Measurements from ENCODE around the gene PCBP2. TPM values are rescaled to one million over a fixed set of nuclear protein-coding genes. Genes with fewer than 3 reads are reported as not detected.
A peak's percentile ranks its signal among the peaks of the same experiment; 100 is the strongest.

Gene PCBP2
- total and polyA plus RNA-seq, 2 of the 4 experiments (the other 2 are of a cell fraction): 190 to 586 TPM

GRCh38 chr12:53464685-53465418 lies 12.9 kb downstream of the PCBP2 start:
- H4K20me1 ChIP-seq (ENCODE audit: insufficient read depth, low read length): peaks cover 88% of the 10 kb centered on the region
- peaks cover 42 to 84% of the 10 kb centered on the region in 2 experiments for H3K79me1 ChIP-seq (ENCODE audit: low read depth in 1 of 2, low read length in 2 of 2)
- H2BK20ac ChIP-seq (ENCODE audit: low read depth, low read length): no peak overlapping the region
- peak overlapping the region; percentile 44 for H2AK9ac ChIP-seq (replicated peaks; ENCODE audit: low read depth, low read length, poor library complexity)
- H2BK5ac ChIP-seq (ENCODE audit: low read depth, low read length, poor library complexity, severe bottlenecking): no peak overlapping the region
- H2AFZ ChIP-seq (replicated peaks; ENCODE audit: low read length, poor library complexity): no peak overlapping the region
- H3K18ac ChIP-seq (ENCODE audit: low read depth, low read length): no peak overlapping the region
- H3K4ac ChIP-seq (ENCODE audit: low read depth, low read length): no peak overlapping the region
- H3K9me3 ChIP-seq (ENCODE audit: control insufficient read depth, insufficient read depth, low read length): no peaks in the 10 kb centered on the region
- no peak overlapping the region for H4K91ac ChIP-seq (ENCODE audit: insufficient read depth, low read depth, low read length)
- ChIA-PET POLR2A (ENCODE audit: unreplicated experiment) (no interaction called here), CTCF (interaction anchor here (0.5 to 0.8 kb wide), 2 partner anchors 10 to 12 kb away, joined by 3 read pairs; no protein-coding TSS in a partner anchor)
- H3K4me1 ChIP-seq (ENCODE audit: control insufficient read depth, insufficient read depth, low read length): peaks cover 7% of the 10 kb centered on the region
- no peak overlapping the region for H2AK5ac ChIP-seq (ENCODE audit: low read depth, low read length)
- dilution Hi-C loops (cut with HindIII; ENCODE audit: low sequenced_read_pairs, unreplicated experiment): no loop called here
- H3K27me3 ChIP-seq (ENCODE audit: control insufficient read depth, insufficient read depth, low read length): no peaks in the 10 kb centered on the region
- H2BK120ac ChIP-seq (ENCODE audit: low read depth, low read length): no peak overlapping the region
- in situ Hi-C loops (cut with MboI; ENCODE audit: low sequenced_read_pairs): no loop called here
- BruUV-seq (replicated peaks): no TSS peak
- H3K27ac ChIP-seq (ENCODE audit: insufficient read depth, low read length): no peak overlapping the region
- intact Hi-C loops (cut with micrococcal nuclease): no loop called here
- no peak overlapping the region for H3K4me2 ChIP-seq (ENCODE audit: low read depth, low read length)
- H3K9ac ChIP-seq (ENCODE audit: low read depth, low read length): no peak overlapping the region
- no CpG with 5 or more reads among the region's 11 CpGs for WGBS, 2 experiments (ENCODE audit: extremely low coverage in 2 of 2, insufficient read length in 1 of 2)
- no peak overlapping the region for H3K4me3 ChIP-seq (ENCODE audit: insufficient read depth, low read depth, low read length)
- H3K14ac ChIP-seq (replicated peaks; ENCODE audit: low read depth, low read length): no peak overlapping the region
- H3K23ac ChIP-seq (ENCODE audit: low read depth, low read length): no peak overlapping the region
- H3K9me1 ChIP-seq (ENCODE audit: insufficient read depth, low read length): no peaks in the 10 kb centered on the region; the same call in 1 of the 2 replicates
- no peak overlapping the region for H3K56ac ChIP-seq (ENCODE audit: extremely low read depth, insufficient read depth, low read length)
- H4K5ac ChIP-seq (ENCODE audit: low read depth, low read length): no peak overlapping the region
- H2BK15ac ChIP-seq (ENCODE audit: low read depth, low read length): no peak overlapping the region
- H4K8ac ChIP-seq (ENCODE audit: low read depth in 2 of 2, low read length in 2 of 2): no peak overlapping the region
- TF ChIP-seq SMC3 (IDR thresholded peaks at IDR 0.05; ENCODE audit: low read depth, low read length) (no peak), NFE2L2 (IDR thresholded peaks at IDR 0.05; ENCODE audit: low read depth, low read length) (no peak), RFX5 (IDR thresholded peaks at IDR 0.05; ENCODE audit: low read depth, low read length) (no peak), RCOR1 (IDR thresholded peaks at IDR 0.05; ENCODE audit: insufficient replicate concordance, low read length) (no peak), USF2 (IDR thresholded peaks at IDR 0.05; ENCODE audit: low read depth, low read length) (no peak), FOS (IDR thresholded peaks at IDR 0.05; ENCODE audit: low read depth, low read length) (no peak), ELK1 (IDR thresholded peaks at IDR 0.05; ENCODE audit: borderline replicate concordance, low read depth, low read length) (no peak), MXI1 (IDR thresholded peaks at IDR 0.05; ENCODE audit: borderline replicate concordance, low read depth, low read length) (no peak)
- no peak for DNase-seq
- H3K36me3 ChIP-seq (ENCODE audit: control insufficient read depth, insufficient read depth, low read length): peaks cover 85% of the 10 kb centered on the region
- ATAC-seq (ENCODE audit: low read depth): no peak

All from IMR-90 (cell line).